ENCODE measurements around the gene ARHGAP8.
"Not testable (repeated sequence)": the region's sequence is repeated elsewhere in the genome, so short reads cannot be mapped to it uniquely, and the experiment has no call there.

The ARHGAP8 gene

DNA sequence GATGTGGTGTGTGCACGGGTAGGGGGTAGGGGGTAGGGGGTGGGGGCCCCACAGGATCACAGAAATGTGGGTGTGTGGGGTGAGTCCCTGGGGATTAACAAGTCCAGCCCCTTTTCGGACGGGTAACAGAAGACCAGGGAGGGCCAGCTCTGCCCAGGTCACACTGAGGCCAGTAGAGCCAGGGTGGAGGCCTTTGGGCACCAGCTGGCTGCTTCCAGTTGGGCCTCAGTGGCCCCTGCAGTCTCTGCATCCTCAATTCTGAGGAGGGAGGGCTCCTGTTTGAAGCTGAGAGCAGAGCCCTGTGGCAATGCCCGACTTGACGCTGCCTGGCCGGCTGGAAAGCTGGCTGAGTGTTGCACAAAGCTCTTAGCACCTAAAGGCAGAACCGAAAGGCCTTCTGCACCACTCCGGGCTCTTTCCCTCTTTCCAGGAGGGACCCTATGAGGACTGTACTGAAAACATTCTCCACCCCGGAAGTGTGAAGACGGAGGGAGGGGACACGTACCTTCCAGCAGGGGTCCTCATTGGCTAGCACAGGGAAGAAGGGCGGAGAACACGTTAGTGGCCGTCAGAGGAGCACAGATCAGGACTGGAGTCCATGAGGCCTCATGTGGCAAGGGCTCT lies 137.0 kb downstream of the ARHGAP8 start:
- no peak overlapping the region for H3K4me3 Mint-ChIP-seq
- H3K27ac Mint-ChIP-seq = no peak overlapping the region
- H3K4me1 Mint-ChIP-seq (ENCODE audit: low read depth) = no peaks in the 10 kb centered on the region
- no peaks in the 10 kb centered on the region for H3K36me3 Mint-ChIP-seq (ENCODE audit: low read depth)
- no peaks in the 10 kb centered on the region for H3K27me3 Mint-ChIP-seq
- no peaks in the 10 kb centered on the region for H3K9me3 Mint-ChIP-seq

DNA sequence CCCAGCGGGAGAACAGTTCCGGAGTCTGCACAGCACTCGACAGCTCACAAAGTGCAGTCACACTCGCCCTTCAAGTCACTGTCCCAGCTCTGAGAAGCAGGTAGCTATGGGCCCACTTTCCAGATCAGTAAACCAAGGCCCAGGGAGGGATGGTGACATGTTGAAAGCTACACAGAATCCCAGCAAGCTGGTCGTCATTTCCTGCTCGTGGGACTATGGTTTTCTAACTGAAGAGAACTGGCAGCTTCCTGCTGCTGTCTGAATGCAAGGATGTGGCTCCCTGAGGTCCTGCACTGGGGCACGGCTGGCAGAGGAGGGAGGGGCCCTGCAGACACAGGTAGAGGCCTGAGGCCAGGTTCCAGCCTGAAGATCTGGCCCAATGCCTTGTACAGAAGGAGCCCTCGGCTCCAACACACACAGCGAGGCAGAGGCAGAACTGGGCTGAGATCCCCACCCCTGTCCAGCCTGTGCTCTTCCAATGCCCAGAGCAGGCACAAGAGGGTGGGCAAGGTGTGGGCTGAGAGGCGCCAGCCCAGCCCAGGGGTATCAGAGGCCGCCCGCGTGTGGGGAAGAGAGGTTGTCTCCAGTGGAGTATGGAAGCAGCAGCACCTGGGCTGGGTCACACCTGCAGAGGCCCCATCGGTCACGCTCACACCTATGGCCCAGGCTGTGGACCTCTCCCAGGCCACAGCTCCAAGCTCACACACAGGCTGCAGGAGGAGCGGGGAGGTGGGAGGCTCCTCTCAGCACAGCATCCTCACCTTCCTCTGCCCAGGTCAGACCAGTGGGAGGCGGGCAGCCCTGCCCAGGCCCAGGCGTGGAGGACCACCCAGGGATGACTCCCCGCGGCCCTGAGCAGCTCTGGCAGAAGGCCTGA lies 138.3 kb downstream of the ARHGAP8 start:
- Mint-ChIP-seq H3K9me3 (no peaks in the 10 kb centered on the region), H3K36me3 (ENCODE audit: low read depth) (no peaks in the 10 kb centered on the region), H3K4me1 (ENCODE audit: low read depth) (no peaks in the 10 kb centered on the region), H3K27ac (no peak overlapping the region), H3K4me3 (no peak overlapping the region), H3K27me3 (no peaks in the 10 kb centered on the region)

DNA sequence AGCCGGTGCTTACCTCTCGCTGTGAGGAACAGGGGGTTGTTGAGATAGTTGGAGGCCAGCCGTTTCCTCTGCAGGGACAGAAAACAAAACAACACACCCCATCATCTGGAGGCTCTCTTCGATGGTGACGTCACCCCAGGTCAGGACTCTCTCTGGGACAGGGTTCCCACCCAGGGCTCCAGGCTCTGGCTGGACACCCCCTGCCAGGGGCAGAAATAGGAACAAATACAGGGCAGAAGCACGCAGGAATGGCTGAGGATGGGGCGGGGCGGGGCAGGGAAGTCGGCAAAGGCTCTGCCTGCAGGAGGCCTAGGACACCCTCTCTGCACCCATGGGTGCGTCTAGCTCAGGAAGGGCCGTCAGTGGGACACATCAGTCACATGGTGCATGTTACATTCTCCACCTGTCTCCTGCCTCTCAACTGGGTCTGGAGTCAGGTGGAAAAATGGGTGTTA lies 138.9 kb downstream of the ARHGAP8 start:
- no peaks in the 10 kb centered on the region for H3K27me3 Mint-ChIP-seq
- H3K4me3 Mint-ChIP-seq = no peak overlapping the region
- no peaks in the 10 kb centered on the region for H3K36me3 Mint-ChIP-seq (ENCODE audit: low read depth)
- no peaks in the 10 kb centered on the region for H3K4me1 Mint-ChIP-seq (ENCODE audit: low read depth)
- no peaks in the 10 kb centered on the region for H3K9me3 Mint-ChIP-seq
- no peak overlapping the region for H3K27ac Mint-ChIP-seq

DNA sequence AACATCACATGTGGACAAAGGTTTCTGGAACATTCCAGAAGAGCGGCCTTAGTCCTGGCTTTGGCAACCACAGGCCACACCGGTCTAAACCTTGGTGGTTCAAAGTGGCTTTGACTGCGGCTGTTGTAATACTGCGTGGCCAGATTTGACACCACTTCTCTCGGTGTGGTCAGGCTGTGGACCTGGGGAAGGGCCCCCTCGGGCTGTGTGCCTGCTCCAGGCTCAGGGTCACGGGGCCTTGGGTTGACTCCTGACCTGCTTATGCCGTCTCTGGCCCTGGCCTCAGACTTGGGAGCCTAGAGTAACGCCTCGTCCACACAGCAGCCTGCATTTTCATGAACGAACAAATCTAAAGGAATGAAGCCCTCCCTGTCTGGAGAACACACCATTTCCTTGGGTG lies 139.4 kb downstream of the ARHGAP8 start:
- Mint-ChIP-seq H3K27me3 (no peaks in the 10 kb centered on the region), H3K4me1 (ENCODE audit: low read depth) (no peaks in the 10 kb centered on the region), H3K9me3 (no peaks in the 10 kb centered on the region), H3K27ac (no peak overlapping the region), H3K36me3 (ENCODE audit: low read depth) (no peaks in the 10 kb centered on the region), H3K4me3 (no peak overlapping the region)

DNA sequence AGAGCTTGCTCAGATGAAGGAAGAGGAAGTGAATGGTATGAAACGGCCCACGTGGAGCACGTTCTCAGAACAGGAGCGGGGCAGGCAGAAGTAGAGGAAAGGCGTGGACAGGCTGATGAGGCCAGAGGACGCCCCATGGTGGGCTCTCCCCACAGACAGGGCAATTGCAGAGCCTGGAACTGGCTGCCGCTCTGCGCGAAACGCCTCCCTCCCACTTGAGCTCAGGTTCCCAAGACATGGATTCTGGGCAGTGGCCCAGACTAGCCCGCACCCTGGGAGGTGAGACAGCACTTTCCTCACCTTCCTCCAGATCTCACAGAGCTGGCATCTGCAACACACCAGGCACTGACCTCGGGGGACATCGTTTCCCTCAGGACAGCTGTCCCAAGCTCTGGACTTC lies 139.9 kb downstream of the ARHGAP8 start:
- no peak overlapping the region for H3K27ac Mint-ChIP-seq
- H3K27me3 Mint-ChIP-seq = no peaks in the 10 kb centered on the region
- no peaks in the 10 kb centered on the region for H3K4me1 Mint-ChIP-seq (ENCODE audit: low read depth)

DNA sequence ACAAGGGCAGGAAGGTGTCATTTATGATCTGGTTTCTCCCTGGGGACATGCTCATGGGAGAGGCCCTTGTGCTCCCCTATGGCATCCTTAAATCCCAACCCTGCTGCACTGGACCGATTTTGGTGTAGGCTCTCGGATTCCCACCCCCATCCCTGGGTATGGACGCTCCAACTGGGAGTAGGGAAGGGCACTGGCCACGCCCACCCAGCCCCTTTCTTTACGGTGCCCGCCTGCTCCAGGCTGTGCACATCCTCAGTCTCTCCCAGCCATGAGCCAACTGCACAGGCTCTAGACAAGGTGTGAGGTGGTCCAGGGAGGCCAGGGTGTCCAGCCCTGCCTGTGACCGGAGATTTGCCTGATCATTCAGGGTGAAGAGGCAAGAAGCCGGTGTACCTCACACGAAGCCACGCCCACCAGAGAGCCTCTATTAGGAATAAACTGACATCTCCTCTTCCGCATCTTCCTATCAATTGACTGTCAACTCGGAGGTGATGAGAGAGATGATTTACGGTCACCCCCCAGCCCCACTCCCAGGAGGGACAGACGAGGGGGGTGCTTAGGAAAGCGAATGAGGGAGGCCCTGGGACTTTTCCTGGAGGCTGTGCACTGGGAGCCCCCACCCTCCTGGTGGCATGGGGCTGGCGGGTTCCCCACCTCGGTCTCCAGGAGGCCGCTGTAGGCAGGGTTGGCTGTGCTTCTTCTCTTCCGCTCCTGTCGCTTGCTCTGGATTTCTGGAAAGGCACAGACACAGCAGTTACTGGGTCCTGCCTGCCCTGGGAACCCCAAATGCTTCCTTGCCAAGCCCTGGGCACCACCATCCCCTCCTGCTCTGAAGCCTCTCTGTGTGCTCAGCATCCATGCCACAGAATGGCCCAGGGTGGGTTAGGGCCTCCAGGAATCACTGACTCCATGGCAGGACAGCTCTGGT lies 140.7 kb downstream of the ARHGAP8 start:
- Mint-ChIP-seq H3K36me3 (ENCODE audit: low read depth) (no peaks in the 10 kb centered on the region), H3K4me3 (no peak overlapping the region), H3K27me3 (no peaks in the 10 kb centered on the region), H3K9me3 (no peaks in the 10 kb centered on the region), H3K27ac (no peak overlapping the region), H3K4me1 (ENCODE audit: low read depth) (no peaks in the 10 kb centered on the region)

More for the DNA sequence above, 139.9 kb downstream of the ARHGAP8 start:
- H3K4me3 Mint-ChIP-seq = no peak overlapping the region
- H3K9me3 Mint-ChIP-seq = no peaks in the 10 kb centered on the region
- no peaks in the 10 kb centered on the region for H3K36me3 Mint-ChIP-seq (ENCODE audit: low read depth)

DNA sequence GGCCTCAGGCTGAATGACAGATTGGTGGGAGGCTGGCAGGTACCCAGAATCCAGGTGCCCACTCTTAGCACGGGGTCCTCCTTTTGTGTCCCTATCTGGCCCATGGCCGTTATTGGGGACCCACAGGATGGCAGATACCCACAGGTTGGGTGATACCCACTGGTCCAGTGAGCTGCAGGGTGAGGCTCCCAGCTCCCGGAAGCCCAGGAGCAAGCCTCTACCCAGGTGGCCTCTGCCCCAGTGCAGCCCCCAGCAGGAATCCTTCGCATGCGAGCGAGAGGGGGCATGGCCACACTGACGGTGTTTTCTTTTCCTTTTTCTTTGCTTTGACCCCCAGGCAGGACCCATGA lies 141.3 kb downstream of the ARHGAP8 start:
- Mint-ChIP-seq H3K27me3 (no peaks in the 10 kb centered on the region), H3K27ac (no peak overlapping the region), H3K36me3 (ENCODE audit: low read depth) (no peaks in the 10 kb centered on the region), H3K9me3 (no peaks in the 10 kb centered on the region), H3K4me3 (no peak overlapping the region), H3K4me1 (ENCODE audit: low read depth) (no peaks in the 10 kb centered on the region)

DNA sequence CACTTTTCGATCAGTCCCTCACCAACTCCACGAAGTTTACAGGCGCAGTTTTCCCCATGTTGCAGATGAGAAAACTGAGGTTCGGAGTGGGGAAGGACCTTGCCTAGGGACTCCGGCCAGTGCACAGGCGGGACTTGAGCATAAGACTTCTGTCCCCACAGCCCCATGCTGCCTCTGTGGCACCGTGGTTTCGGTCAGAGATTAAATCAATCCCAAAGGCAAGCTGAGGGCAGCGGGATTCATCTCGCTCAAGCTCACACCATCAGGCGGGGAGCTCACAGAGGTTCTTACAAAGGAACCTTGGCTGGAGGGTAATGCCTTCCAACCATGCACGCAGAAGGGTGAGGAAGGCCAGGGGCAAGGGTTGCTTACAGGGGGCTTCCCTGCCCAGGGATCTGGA lies 141.9 kb downstream of the ARHGAP8 start:
- H3K36me3 Mint-ChIP-seq (ENCODE audit: low read depth) = no peaks in the 10 kb centered on the region
- H3K4me1 Mint-ChIP-seq (ENCODE audit: low read depth) = no peaks in the 10 kb centered on the region
- H3K4me3 Mint-ChIP-seq = no peak overlapping the region
- no peaks in the 10 kb centered on the region for H3K9me3 Mint-ChIP-seq
- H3K27me3 Mint-ChIP-seq = no peaks in the 10 kb centered on the region
- no peak overlapping the region for H3K27ac Mint-ChIP-seq

DNA sequence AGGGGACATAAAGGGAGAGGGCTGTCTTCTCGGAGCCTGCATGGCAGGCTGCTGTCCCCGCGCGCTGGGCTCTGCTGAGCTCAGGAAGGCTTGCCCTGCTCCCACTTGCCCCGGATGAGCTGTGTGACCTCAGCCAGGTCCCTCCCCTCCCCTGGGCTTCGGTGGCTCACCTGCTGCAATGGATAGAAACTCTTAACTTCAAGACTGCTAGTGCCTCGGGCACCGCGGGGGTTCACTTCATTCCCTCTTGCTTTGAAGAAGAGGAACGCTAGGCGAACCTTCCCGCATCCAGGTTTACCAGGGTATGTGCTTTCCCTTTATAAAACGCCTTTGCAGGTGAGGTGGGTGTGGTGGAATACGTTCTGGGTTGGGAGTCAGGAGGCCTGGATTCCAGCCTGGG lies 142.4 kb downstream of the ARHGAP8 start:
- peaks cover under 1% of the 10 kb centered on the region for H3K27me3 Mint-ChIP-seq
- no peak overlapping the region for H3K27ac Mint-ChIP-seq
- H3K4me3 Mint-ChIP-seq = no peak overlapping the region
- H3K36me3 Mint-ChIP-seq (ENCODE audit: low read depth) = no peaks in the 10 kb centered on the region
- no peaks in the 10 kb centered on the region for H3K4me1 Mint-ChIP-seq (ENCODE audit: low read depth)
- no peaks in the 10 kb centered on the region for H3K9me3 Mint-ChIP-seq

DNA sequence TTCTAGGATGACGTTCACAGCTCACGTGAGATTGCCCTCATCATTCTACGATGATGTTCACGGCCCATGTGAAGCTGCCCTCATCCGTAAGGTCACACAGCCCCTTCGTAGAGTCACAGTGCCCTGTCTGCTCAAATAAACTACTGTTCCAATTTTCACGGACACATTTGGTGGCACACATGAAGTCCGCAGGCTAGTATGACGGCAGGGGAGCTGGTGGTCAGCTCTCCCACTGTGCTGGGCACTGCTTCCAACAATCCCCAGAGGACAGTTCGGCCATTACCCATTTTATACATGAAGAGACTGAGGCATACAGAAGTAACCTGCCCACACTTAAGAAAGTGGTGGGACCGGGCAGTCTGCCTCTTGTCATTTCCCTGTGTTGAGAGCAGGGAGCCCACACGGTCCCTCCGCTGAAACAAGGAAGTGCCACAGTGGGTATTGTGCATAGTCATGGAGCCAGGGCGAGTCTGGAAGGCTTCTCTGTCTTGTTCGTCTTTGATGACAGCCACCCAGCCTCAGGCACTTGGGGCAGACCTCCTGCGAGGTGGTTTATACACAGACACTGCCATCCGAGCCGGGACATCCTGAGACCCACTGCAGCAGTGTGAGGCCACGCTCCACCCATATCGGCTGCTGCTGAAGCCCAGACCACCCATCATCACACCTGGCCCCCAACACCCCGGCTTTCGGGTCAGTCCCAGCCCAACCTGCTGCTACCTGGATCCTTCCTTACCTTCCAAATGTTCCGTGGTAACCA lies 143.1 kb downstream of the ARHGAP8 start:
- Mint-ChIP-seq H3K9me3 (no peaks in the 10 kb centered on the region), H3K4me1 (ENCODE audit: low read depth) (no peaks in the 10 kb centered on the region), H3K27ac (no peak overlapping the region), H3K27me3 (peaks cover 5% of the 10 kb centered on the region), H3K4me3 (no peak overlapping the region), H3K36me3 (ENCODE audit: low read depth) (no peaks in the 10 kb centered on the region)

DNA sequence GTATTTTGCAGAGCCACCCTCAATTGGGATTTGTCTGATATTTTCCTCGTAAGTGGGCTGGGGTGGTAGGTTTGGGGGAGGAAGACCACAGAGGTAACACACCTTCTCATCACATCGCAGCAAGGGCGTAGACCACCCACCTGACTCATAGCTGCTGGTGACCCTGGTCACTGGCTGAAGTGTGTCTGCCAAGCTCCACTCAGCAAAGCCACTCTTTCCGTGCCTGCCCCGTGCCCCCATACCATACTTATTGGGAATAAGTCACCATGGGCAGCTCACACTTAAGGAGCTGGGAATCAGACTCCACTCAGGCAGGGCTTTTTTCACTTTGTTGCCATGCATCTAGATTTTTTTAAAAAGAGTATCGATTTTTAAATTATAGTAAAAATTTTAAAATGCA lies 145.9 kb downstream of the ARHGAP8 start:
- H3K36me3 Mint-ChIP-seq (ENCODE audit: low read depth) = no peaks in the 10 kb centered on the region

DNA sequence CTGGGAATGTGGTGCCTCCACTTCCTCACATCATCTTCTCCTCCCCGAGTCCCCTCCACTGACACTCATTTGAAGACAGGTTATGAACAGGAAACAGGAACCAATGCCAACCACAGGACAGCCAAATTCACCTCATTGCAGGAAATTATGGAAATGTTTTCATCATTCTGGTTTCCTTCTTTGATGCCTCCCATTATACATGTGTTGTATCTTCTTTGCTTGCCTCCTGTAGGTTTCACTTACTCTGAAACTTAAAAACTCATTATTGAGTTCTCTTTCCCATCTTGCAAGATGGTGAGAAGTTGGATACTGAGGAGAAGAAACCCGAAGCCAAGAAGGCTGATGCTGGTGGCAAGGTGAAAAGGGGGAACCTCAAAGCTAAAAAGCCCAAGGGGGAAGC lies 148.9 kb downstream of the ARHGAP8 start:
- Mint-ChIP-seq H3K4me1 (ENCODE audit: low read depth) (no peaks in the 10 kb centered on the region), H3K4me3 (no peak overlapping the region), H3K9me3 (peaks cover 11% of the 10 kb centered on the region), H3K27me3 (peaks cover 22% of the 10 kb centered on the region), H3K36me3 (ENCODE audit: low read depth) (no peaks in the 10 kb centered on the region), H3K27ac (no peak overlapping the region)

More for the DNA sequence above, 145.9 kb downstream of the ARHGAP8 start:
- Mint-ChIP-seq H3K4me3 (no peak overlapping the region), H3K4me1 (ENCODE audit: low read depth) (no peaks in the 10 kb centered on the region), H3K9me3 (peaks cover 11% of the 10 kb centered on the region), H3K27me3 (peaks cover 16% of the 10 kb centered on the region), H3K27ac (no peak overlapping the region)

DNA sequence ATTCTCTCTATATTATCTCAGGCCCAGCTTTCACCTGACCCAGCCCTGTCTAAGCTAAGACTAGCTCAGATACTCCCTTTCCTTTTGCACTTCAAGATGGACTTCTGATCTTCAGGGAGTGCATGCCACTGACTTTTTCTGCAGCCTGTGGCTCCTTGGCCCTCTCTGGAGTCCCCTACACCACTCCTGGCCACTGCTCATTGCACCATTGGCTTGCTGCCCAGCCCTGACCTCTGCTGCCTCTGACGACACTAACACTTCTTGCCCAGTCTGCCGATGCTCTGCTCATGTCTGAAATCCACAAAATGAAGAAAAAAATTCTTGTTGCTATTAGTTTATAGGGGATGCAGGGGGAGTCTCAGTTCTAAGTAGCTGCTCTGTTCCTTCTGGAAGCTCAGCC lies 150.8 kb downstream of the ARHGAP8 start:
- H3K27ac Mint-ChIP-seq; H3K36me3 Mint-ChIP-seq (ENCODE audit: low read depth); H3K4me1 Mint-ChIP-seq (ENCODE audit: low read depth); H3K4me3 Mint-ChIP-seq: not testable (repeated sequence)
- Mint-ChIP-seq H3K9me3 (peaks cover 11% of the 10 kb centered on the region), H3K27me3 (peaks cover 22% of the 10 kb centered on the region)

DNA sequence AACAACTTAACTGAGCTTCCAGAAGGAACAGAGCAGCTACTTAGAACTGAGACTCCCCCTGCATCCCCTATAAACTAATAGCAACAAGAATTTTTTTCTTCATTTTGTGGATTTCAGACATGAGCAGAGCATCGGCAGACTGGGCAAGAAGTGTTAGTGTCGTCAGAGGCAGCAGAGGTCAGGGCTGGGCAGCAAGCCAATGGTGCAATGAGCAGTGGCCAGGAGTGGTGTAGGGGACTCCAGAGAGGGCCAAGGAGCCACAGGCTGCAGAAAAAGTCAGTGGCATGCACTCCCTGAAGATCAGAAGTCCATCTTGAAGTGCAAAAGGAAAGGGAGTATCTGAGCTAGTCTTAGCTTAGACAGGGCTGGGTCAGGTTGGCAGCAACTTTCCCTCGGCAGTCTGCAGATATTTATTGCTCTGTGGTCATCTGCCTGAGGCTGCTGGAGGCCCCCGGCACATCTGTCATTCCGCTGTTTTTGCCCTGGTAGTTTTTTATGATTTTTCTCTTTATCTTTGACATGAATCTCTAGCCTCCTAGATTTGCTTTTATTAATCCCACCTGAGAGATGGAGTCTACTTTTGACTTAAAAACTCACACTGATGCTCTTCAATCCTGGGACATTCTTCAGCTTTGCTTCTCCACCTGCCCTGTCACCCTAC lies 152.2 kb downstream of the ARHGAP8 start:
- H3K4me1 Mint-ChIP-seq (ENCODE audit: low read depth); H3K4me3 Mint-ChIP-seq; H3K27ac Mint-ChIP-seq; H3K36me3 Mint-ChIP-seq (ENCODE audit: low read depth): not testable (repeated sequence)
- H3K9me3 Mint-ChIP-seq = peaks cover 11% of the 10 kb centered on the region
- peaks cover 22% of the 10 kb centered on the region for H3K27me3 Mint-ChIP-seq
